ENCODE data around the gene DNAJB1.

GRCh38 chr19:14553939-14554243 lies 35.7 kb upstream of the DNAJB1 start:
- TF ChIP-seq IRF2 (CRISPR knock-in tag; IDR thresholded peaks at IDR 0.05; ENCODE audit: borderline replicate concordance, low read depth) (no peak), PREB (CRISPR knock-in tag; IDR thresholded peaks at IDR 0.05; ENCODE audit: borderline replicate concordance) (no peak)

Measured in WTC11 (cell line).